Measurements from ENCODE around the gene KIF5B. TPM values are rescaled to one million over a fixed set of nuclear protein-coding genes. Genes with fewer than 3 reads are reported as not detected.
A peak's percentile ranks its signal among the peaks of the same experiment; 100 is the strongest.
"Not testable (repeated sequence)": the region's sequence is repeated elsewhere in the genome, so short reads cannot be mapped to it uniquely, and the experiment has no call there.

Gene KIF5B
- total RNA-seq, 1 experiment from 2014 or later: 70.5 TPM

- H3K9me3 Mint-ChIP-seq: no peaks in the 10 kb centered on the region
- DNase-seq: no peak
Measured at GRCh38 chr10:32054094-32054493, 2.1 kb downstream of the KIF5B start.

GRCh38 chr10:32053392-32053791, 2.8 kb downstream of the KIF5B start:
- H2BK20ac ChIP-seq (ENCODE audit: low read depth, low read length, poor library complexity, severe bottlenecking); H4K5ac ChIP-seq (ENCODE audit: insufficient read length, low read depth, low read length); H3K9me3 Mint-ChIP-seq; H3K27me3 ChIP-seq (ENCODE audit: insufficient read depth, low read length); DNase-seq; H3K23me2 ChIP-seq (ENCODE audit: insufficient read length, low read depth, low read length, poor library complexity, severe bottlenecking); H2AK5ac ChIP-seq (ENCODE audit: insufficient read length, low read length); H2BK12ac ChIP-seq (ENCODE audit: insufficient read length, low read depth, low read length); H3K9ac ChIP-seq (ENCODE audit: extremely low read depth, insufficient read length, low read length); H3K14ac ChIP-seq (ENCODE audit: insufficient read depth, low read length); H3K4me1 ChIP-seq (ENCODE audit: insufficient read depth, low read length); H2BK120ac ChIP-seq (ENCODE audit: low read depth, low read length, poor library complexity, severe bottlenecking); H3T11ph ChIP-seq (ENCODE audit: low read length); H3K4ac ChIP-seq (ENCODE audit: low read depth, low read length); H3K27me3 Mint-ChIP-seq (ENCODE audit: low read depth); H2AFZ ChIP-seq (ENCODE audit: low read length); H4K20me1 ChIP-seq (ENCODE audit: control insufficient read depth, insufficient read depth, insufficient read length); H2BK15ac ChIP-seq (ENCODE audit: low read depth, low read length); H3K79me1 ChIP-seq (ENCODE audit: insufficient read depth, low read depth, low read length, poor library complexity, severe bottlenecking); H3K18ac ChIP-seq (ENCODE audit: insufficient read length, low read depth, low read length); H3K27ac ChIP-seq (ENCODE audit: insufficient read length, low read depth, low read length); H3K23ac ChIP-seq (ENCODE audit: insufficient read length, low read depth, low read length); H4K91ac ChIP-seq (ENCODE audit: insufficient read length, low read depth, low read length); H4K8ac ChIP-seq (replicated peaks; ENCODE audit: insufficient read length, low read depth, low read length); H3K9me3 ChIP-seq (ENCODE audit: control insufficient read depth, low read depth, low read length); H2BK5ac ChIP-seq (ENCODE audit: insufficient read length, low read length); H3K56ac ChIP-seq (ENCODE audit: insufficient read length, low read depth, low read length); H3K4me2 ChIP-seq (ENCODE audit: insufficient read depth, insufficient read length, low read length): not testable (repeated sequence)
- Mint-ChIP-seq H3K27ac (peak overlapping the region in 1 of 3 experiments; percentile 86; a peak in 1 of 7 replicates), H3K4me1 (peaks cover 57 to 64% of the 10 kb centered on the region in 2 experiments), H3K36me3 (ENCODE audit: insufficient read depth in 1 of 3, low read depth in 3 of 3) (peaks cover 8 to 22% (median 8%) of the 10 kb centered on the region in 3 experiments; a peak in 6 of 7 replicates), H3K4me3 (peak overlapping the region; percentile 53 to 99)
- peaks cover 55% of the 10 kb centered on the region for H3K79me2 ChIP-seq (ENCODE audit: insufficient read depth, low read length)
- WGBS (ENCODE audit: extremely low coverage, insufficient read length, low lambda C conversion rate): no CpG with 5 or more reads among the region's 11 CpGs

More at GRCh38 chr10:32054094-32054493, 2.1 kb downstream of the KIF5B start:
- Histone ChIP-seq H3K4me1 (ENCODE audit: insufficient read depth, low read length) (peaks cover 4% of the 10 kb centered on the region; the same call in 1 of the 2 replicates), H4K5ac (ENCODE audit: insufficient read length, low read depth, low read length) (no peak overlapping the region), H4K20me1 (ENCODE audit: control insufficient read depth, insufficient read depth, insufficient read length) (no peaks in the 10 kb centered on the region), H2AK5ac (ENCODE audit: insufficient read length, low read length) (no peak overlapping the region), H2AFZ (ENCODE audit: low read length) (no peak overlapping the region), H2BK12ac (ENCODE audit: insufficient read length, low read depth, low read length) (no peak overlapping the region), H2BK15ac (ENCODE audit: low read depth, low read length) (no peak overlapping the region), H4K91ac (ENCODE audit: insufficient read length, low read depth, low read length) (no peak overlapping the region), H3K27me3 (ENCODE audit: insufficient read depth, low read length) (no peaks in the 10 kb centered on the region), H3K9me3 (ENCODE audit: control insufficient read depth, low read depth, low read length) (no peaks in the 10 kb centered on the region), H2BK120ac (ENCODE audit: low read depth, low read length, poor library complexity, severe bottlenecking) (no peak overlapping the region), H3K14ac (ENCODE audit: insufficient read depth, low read length) (no peak overlapping the region), H3T11ph (ENCODE audit: low read length) (no peak overlapping the region), H3K4ac (ENCODE audit: low read depth, low read length) (no peak overlapping the region), H3K18ac (ENCODE audit: insufficient read length, low read depth, low read length) (no peak overlapping the region), H3K23ac (ENCODE audit: insufficient read length, low read depth, low read length) (no peak overlapping the region), H4K8ac (replicated peaks; ENCODE audit: insufficient read length, low read depth, low read length) (no peak overlapping the region), H3K79me2 (ENCODE audit: insufficient read depth, low read length) (peaks cover 51% of the 10 kb centered on the region), H3K56ac (ENCODE audit: insufficient read length, low read depth, low read length) (no peak overlapping the region), H3K79me1 (ENCODE audit: insufficient read depth, low read depth, low read length, poor library complexity, severe bottlenecking) (no peaks in the 10 kb centered on the region), H2BK20ac (ENCODE audit: low read depth, low read length, poor library complexity, severe bottlenecking) (no peak overlapping the region), H2BK5ac (ENCODE audit: insufficient read length, low read length) (no peak overlapping the region), H3K27ac (ENCODE audit: insufficient read length, low read depth, low read length) (no peak overlapping the region), H3K4me2 (ENCODE audit: insufficient read depth, insufficient read length, low read length) (peak overlapping the region; percentile 41), H3K23me2 (ENCODE audit: insufficient read length, low read depth, low read length, poor library complexity, severe bottlenecking) (peaks cover 9% of the 10 kb centered on the region), H3K9ac (ENCODE audit: extremely low read depth, insufficient read length, low read length) (peak overlapping the region; percentile 23)
- H3K4me1 Mint-ChIP-seq: peaks cover 55 to 63% of the 10 kb centered on the region in 2 experiments
- H3K27ac Mint-ChIP-seq: 0 out of 7 replicates have a peak overlapping the region, but pooled peaks of 1 of the 3 experiments have one; percentile 9
- peaks cover 6 to 19% (median 8%) of the 10 kb centered on the region in 3 experiments; a peak in 6 of 7 replicates for H3K36me3 Mint-ChIP-seq (ENCODE audit: insufficient read depth in 1 of 3, low read depth in 3 of 3)
- no CpG with 5 or more reads among the region's 5 CpGs for WGBS (ENCODE audit: extremely low coverage, insufficient read length, low lambda C conversion rate)
- no peak for TF ChIP-seq CTCF (conservative IDR thresholded peaks at IDR 0.05)
- peak overlapping the region; percentile 98 to 99 for H3K4me3 Mint-ChIP-seq
- peaks cover 2% of the 10 kb centered on the region for H3K27me3 Mint-ChIP-seq (ENCODE audit: low read depth)

Measured in H9 (cell line).